Fibroblast of mammary gland (primary cell): Measurements from ENCODE around the gene STT3A.
A peak's percentile ranks its signal among the peaks of the same experiment; 100 is the strongest.

Experiments
- DNase-seq: peaks from one replicate; pipeline ENCODE4 v3.0.0-alpha.2; 2010; ENCODE audit warnings: low read depth
- H3K4me3 ChIP-seq: 2 replicates; pipeline ENCODE4 v1.5.1; 2011; ENCODE audit warnings: low read depth, mild to moderate bottlenecking, low read length, moderate library complexity; ENCODE audit not compliant: control insufficient read depth
- CTCF ChIP-seq: conservative IDR thresholded peaks from 2 replicates; pipeline ENCODE4 v1.5.1; 2011; ENCODE audit warnings: low read depth, low read length, inconsistent platforms; ENCODE audit not compliant: control insufficient read depth, insufficient read depth

Gene STT3A

GRCh38 chr11:125623064-125623463 lies 30.4 kb downstream of the STT3A start:
- DNase-seq: no peak
- H3K4me3 ChIP-seq: no peak overlapping the region
- TF ChIP-seq CTCF: no peak

- no peak for DNase-seq
- no peak for TF ChIP-seq CTCF
These were observed 32.1 kb downstream of the STT3A start, which contains the start of gene CHEK1 for GRCh38 chr11:125624756-125625213. TSS of gene CHEK1 (plus strand) at chr11:125625163. CDS start at chr11:125626769, 1,606 bp downstream.

GRCh38 chr11:125625225-125625629 lies 32.6 kb downstream of the STT3A start:
- TF ChIP-seq CTCF: no peak
- H3K4me3 ChIP-seq: peak overlapping the region; percentile 69
- no peak for DNase-seq

More at GRCh38 chr11:125624756-125625213, 32.1 kb downstream of the STT3A start, which contains the start of gene CHEK1:
- peak within 1 kb of the TSS; percentile 69 for H3K4me3 ChIP-seq

GRCh38 chr11:125625630-125626287 lies 33.1 kb downstream of the STT3A start:
- TF ChIP-seq CTCF: no peak
- peak; percentile 89 for DNase-seq
- peak overlapping the region; percentile 69 for H3K4me3 ChIP-seq

- H3K4me3 ChIP-seq: peak overlapping the region; percentile 69
- peak; percentile 93 for DNase-seq
- TF ChIP-seq CTCF: peak; percentile 39
These were observed 33.8 kb downstream of the STT3A start for GRCh38 chr11:125626288-125626950.

GRCh38 chr11:125627236-125627910 lies 34.7 kb downstream of the STT3A start:
- no peak for TF ChIP-seq CTCF
- peak overlapping the region; percentile 69 for H3K4me3 ChIP-seq
- peak; percentile 17 for DNase-seq
